K562 (cell line): ENCODE results near the gene ZNHIT6. TPM values are rescaled to one million over a fixed set of nuclear protein-coding genes. Genes with fewer than 3 reads are reported as not detected.

Source experiments
- BRD9 ChIP-seq: fragments of 450-650 bp; IDR thresholded peaks from 2 replicates; pipeline ENCODE4 v1.6.1; 2018; ENCODE audit warnings: low read depth; ENCODE audit not compliant: partially characterized antibody
- ELF2 ChIP-seq: fragments of 250-450 bp; sonication (Bioruptor Pico); IDR thresholded peaks from 2 replicates; pipeline ENCODE4 v1.5.0; 2021; ENCODE audit warnings: mild to moderate bottlenecking
- ETV6 ChIP-seq, 3 experiments: fragments of 150-350 bp in 1 of 3; sonication (generic) in 1 of 3; formaldehyde crosslinking in 1 of 3; IDR thresholded peaks; 2 replicates each; pipeline versions ENCODE4 v1.6.1 to v1.8.0; 2014 to 2022; ENCODE audit warnings: borderline replicate concordance in 2 of 3, low read depth in 2 of 3, antibody characterized with exemption in 1 of 3, low read length in 1 of 3, mild to moderate bottlenecking in 1 of 3, missing genetic modification reagents in 1 of 3
- KLF6 ChIP-seq: fragments of 250-450 bp; sonication (Bioruptor Pico); IDR thresholded peaks from 2 replicates; pipeline ENCODE4 v1.4.0; 2020; ENCODE audit warnings: mild to moderate bottlenecking, moderate library complexity, borderline replicate concordance
- L3MBTL2 ChIP-seq: fragments of 450-650 bp; IDR thresholded peaks from 2 replicates; pipeline ENCODE4 v1.6.1; 2016; ENCODE audit warnings: mild to moderate bottlenecking, moderate library complexity
- PHF20 ChIP-seq: fragments of 450-650 bp; IDR thresholded peaks from 2 replicates; pipeline ENCODE4 v1.6.1; 2018; ENCODE audit not compliant: partially characterized antibody
- PTTG1 ChIP-seq: fragments of 450-650 bp; IDR thresholded peaks from 2 replicates; pipeline ENCODE4 v1.6.1; 2016; ENCODE audit warnings: low read depth, mild to moderate bottlenecking, missing genetic modification characterization, missing compliant biosample characterization
- SAFB ChIP-seq: fragments of 200-400 bp; formaldehyde crosslinking; IDR thresholded peaks from 2 replicates; pipeline ENCODE4 v1.6.1; 2017; ENCODE audit warnings: low read depth, low read length, borderline replicate concordance
- ZKSCAN1 ChIP-seq: fragments of 150-350 bp; IDR thresholded peaks from 2 replicates; pipeline ENCODE4 v1.6.1; 2016; ENCODE audit warnings: low read depth, low read length
- ZNF184 ChIP-seq: sonication (generic); formaldehyde crosslinking; IDR thresholded peaks from 2 replicates; pipeline ENCODE4 v1.5.0; 2020; ENCODE audit warnings: missing genetic modification reagents
- ZNF316 ChIP-seq: fragments of 450-650 bp; IDR thresholded peaks from 2 replicates; pipeline ENCODE4 v1.6.1; 2016
- ZZZ3 ChIP-seq: fragments of 450-650 bp; IDR thresholded peaks from 2 replicates; pipeline ENCODE4 v1.6.1; 2016; ENCODE audit warnings: antibody characterized with exemption, mild to moderate bottlenecking, moderate library complexity
- polyA plus RNA-seq, 8 experiments: library from polyadenylated mRNA; depleted of rRNA in 4 of 8; stranded (reverse) in 5 of 8; unstranded in 3 of 8; fragments of >200 nt; fragmentation: Nextera tagmentation in 2 of 8; fragmentation: Illumina TruSeq in 1 of 8; extraction: Ambion mirVana in 2 of 8; extraction: Trizol in 1 of 8; gene quantifications; 2 replicates each; pipeline versions ENCODE4 v1.2.1 to v1.2.3, GENCODE V29; 2011 to 2014; ENCODE audit warnings: inconsistent platforms in 1 of 8, missing spikeins in 1 of 8
- total RNA-seq, 7 experiments: library from RNA; depleted of rRNA in 6 of 7; stranded (reverse); fragments of >200 nt in 6 of 7; fragmentation: Illumina TruSeq in 2 of 7; extraction: Trizol in 2 of 7; gene quantifications; 2 replicates each; pipeline versions ENCODE4 v1.2.1 to v1.2.3, GENCODE V29; 2011 to 2021; ENCODE audit warnings: low replicate concordance in 1 of 7
- TF ChIP-seq, protein P1 (sequence below): fragments of 450-650 bp; IDR thresholded peaks from 2 replicates; pipeline ENCODE4 v1.6.1; 2017; ENCODE audit warnings: antibody characterized with exemption
- TF ChIP-seq, protein P2 (sequence below): fragments of 450-650 bp; IDR thresholded peaks from 2 replicates; pipeline ENCODE4 v1.6.1; 2016; ENCODE audit warnings: mild to moderate bottlenecking, moderate library complexity

The ZNHIT6 gene
- total and polyA plus RNA-seq, 9 of the 15 experiments (the other 6 are each of a cell fraction or from before 2014, with no cell fraction given): 15.4 to 37.6 (median 21.7) TPM

- TF ChIP-seq, protein P1, sequence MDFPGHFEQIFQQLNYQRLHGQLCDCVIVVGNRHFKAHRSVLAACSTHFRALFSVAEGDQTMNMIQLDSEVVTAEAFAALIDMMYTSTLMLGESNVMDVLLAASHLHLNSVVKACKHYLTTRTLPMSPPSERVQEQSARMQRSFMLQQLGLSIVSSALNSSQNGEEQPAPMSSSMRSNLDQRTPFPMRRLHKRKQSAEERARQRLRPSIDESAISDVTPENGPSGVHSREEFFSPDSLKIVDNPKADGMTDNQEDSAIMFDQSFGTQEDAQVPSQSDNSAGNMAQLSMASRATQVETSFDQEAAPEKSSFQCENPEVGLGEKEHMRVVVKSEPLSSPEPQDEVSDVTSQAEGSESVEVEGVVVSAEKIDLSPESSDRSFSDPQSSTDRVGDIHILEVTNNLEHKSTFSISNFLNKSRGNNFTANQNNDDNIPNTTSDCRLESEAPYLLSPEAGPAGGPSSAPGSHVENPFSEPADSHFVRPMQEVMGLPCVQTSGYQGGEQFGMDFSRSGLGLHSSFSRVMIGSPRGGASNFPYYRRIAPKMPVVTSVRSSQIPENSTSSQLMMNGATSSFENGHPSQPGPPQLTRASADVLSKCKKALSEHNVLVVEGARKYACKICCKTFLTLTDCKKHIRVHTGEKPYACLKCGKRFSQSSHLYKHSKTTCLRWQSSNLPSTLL: no peak; the same call in 1 of the 2 replicates
- TF ChIP-seq PHF20 (peak; percentile 85), PTTG1 (tag) (no peak), SAFB (no peak), ZNF316 (peak; percentile 20; the same call in 1 of the 2 replicates), ZNF184 (no peak), ELF2 (peak; percentile 86), KLF6 (CRISPR knock-in tag) (no peak), ETV6 (IDR thresholded peaks at IDR 0.05; ENCODE audit: borderline replicate concordance in 1 of 2, low read depth in 2 of 2, low read length in 1 of 2) (peak in 1 of 2 experiments; percentile 71; a peak in 1 of 4 replicates), ETV6 (CRISPR knock-in tag; IDR thresholded peaks at IDR 0.05; ENCODE audit: borderline replicate concordance) (no peak), ZZZ3 (no peak), BRD9 (peak; percentile 21), ZKSCAN1 (peak; percentile 49; the same call in 1 of the 2 replicates), L3MBTL2 (peak; percentile 62; the same call in 1 of the 2 replicates)
- TF ChIP-seq, protein P2, sequence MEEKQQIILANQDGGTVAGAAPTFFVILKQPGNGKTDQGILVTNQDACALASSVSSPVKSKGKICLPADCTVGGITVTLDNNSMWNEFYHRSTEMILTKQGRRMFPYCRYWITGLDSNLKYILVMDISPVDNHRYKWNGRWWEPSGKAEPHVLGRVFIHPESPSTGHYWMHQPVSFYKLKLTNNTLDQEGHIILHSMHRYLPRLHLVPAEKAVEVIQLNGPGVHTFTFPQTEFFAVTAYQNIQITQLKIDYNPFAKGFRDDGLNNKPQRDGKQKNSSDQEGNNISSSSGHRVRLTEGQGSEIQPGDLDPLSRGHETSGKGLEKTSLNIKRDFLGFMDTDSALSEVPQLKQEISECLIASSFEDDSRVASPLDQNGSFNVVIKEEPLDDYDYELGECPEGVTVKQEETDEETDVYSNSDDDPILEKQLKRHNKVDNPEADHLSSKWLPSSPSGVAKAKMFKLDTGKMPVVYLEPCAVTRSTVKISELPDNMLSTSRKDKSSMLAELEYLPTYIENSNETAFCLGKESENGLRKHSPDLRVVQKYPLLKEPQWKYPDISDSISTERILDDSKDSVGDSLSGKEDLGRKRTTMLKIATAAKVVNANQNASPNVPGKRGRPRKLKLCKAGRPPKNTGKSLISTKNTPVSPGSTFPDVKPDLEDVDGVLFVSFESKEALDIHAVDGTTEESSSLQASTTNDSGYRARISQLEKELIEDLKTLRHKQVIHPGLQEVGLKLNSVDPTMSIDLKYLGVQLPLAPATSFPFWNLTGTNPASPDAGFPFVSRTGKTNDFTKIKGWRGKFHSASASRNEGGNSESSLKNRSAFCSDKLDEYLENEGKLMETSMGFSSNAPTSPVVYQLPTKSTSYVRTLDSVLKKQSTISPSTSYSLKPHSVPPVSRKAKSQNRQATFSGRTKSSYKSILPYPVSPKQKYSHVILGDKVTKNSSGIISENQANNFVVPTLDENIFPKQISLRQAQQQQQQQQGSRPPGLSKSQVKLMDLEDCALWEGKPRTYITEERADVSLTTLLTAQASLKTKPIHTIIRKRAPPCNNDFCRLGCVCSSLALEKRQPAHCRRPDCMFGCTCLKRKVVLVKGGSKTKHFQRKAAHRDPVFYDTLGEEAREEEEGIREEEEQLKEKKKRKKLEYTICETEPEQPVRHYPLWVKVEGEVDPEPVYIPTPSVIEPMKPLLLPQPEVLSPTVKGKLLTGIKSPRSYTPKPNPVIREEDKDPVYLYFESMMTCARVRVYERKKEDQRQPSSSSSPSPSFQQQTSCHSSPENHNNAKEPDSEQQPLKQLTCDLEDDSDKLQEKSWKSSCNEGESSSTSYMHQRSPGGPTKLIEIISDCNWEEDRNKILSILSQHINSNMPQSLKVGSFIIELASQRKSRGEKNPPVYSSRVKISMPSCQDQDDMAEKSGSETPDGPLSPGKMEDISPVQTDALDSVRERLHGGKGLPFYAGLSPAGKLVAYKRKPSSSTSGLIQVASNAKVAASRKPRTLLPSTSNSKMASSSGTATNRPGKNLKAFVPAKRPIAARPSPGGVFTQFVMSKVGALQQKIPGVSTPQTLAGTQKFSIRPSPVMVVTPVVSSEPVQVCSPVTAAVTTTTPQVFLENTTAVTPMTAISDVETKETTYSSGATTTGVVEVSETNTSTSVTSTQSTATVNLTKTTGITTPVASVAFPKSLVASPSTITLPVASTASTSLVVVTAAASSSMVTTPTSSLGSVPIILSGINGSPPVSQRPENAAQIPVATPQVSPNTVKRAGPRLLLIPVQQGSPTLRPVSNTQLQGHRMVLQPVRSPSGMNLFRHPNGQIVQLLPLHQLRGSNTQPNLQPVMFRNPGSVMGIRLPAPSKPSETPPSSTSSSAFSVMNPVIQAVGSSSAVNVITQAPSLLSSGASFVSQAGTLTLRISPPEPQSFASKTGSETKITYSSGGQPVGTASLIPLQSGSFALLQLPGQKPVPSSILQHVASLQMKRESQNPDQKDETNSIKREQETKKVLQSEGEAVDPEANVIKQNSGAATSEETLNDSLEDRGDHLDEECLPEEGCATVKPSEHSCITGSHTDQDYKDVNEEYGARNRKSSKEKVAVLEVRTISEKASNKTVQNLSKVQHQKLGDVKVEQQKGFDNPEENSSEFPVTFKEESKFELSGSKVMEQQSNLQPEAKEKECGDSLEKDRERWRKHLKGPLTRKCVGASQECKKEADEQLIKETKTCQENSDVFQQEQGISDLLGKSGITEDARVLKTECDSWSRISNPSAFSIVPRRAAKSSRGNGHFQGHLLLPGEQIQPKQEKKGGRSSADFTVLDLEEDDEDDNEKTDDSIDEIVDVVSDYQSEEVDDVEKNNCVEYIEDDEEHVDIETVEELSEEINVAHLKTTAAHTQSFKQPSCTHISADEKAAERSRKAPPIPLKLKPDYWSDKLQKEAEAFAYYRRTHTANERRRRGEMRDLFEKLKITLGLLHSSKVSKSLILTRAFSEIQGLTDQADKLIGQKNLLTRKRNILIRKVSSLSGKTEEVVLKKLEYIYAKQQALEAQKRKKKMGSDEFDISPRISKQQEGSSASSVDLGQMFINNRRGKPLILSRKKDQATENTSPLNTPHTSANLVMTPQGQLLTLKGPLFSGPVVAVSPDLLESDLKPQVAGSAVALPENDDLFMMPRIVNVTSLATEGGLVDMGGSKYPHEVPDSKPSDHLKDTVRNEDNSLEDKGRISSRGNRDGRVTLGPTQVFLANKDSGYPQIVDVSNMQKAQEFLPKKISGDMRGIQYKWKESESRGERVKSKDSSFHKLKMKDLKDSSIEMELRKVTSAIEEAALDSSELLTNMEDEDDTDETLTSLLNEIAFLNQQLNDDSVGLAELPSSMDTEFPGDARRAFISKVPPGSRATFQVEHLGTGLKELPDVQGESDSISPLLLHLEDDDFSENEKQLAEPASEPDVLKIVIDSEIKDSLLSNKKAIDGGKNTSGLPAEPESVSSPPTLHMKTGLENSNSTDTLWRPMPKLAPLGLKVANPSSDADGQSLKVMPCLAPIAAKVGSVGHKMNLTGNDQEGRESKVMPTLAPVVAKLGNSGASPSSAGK: 0 out of 2 replicates have a peak, but pooled peaks have one; percentile 10
Observed at GRCh38 chr1:85707990-85708828, at the start of gene ZNHIT6 (continued).
